CD4-positive, alpha-beta memory T cell (primary cell): ENCODE results near the gene EYS. TPM values are rescaled to one million over a fixed set of nuclear protein-coding genes. Genes with fewer than 3 reads are reported as not detected.

Experiments used
- CTCF ChIA-PET: fragments of 350-600 bp; sonication (Branson Sonifier 250); formaldehyde crosslinking; loops from one replicate; lab custom pipeline; 2021; ENCODE audit warnings: inconsistent platforms; ENCODE audit not compliant: partially characterized antibody; lab: Charles Lee
- POLR2A ChIA-PET: fragments of 350-600 bp; sonication (Branson Sonifier 250); formaldehyde crosslinking; loops from one replicate; lab custom pipeline; 2021; ENCODE audit not compliant: partially characterized antibody; lab: Charles Lee
- DNase-seq, 5 donors: peaks; one replicate each; pipeline versions ENCODE4 v3.0.0 to v3.0.0-alpha.2; 2020 to 2022; ENCODE audit warnings: mixed read lengths in 1 of 5
- H3K27ac ChIP-seq: one replicate; pipeline ENCODE4 v1.7.0; 2013; ENCODE audit warnings: low read depth, low read length
- H3K27me3 ChIP-seq: 2 replicates; pipeline ENCODE4 v1.7.0; 2013; ENCODE audit warnings: mild to moderate bottlenecking, low read length, moderate library complexity; ENCODE audit not compliant: insufficient read depth
- H3K36me3 ChIP-seq: 2 replicates; pipeline ENCODE4 v1.7.0; 2013; ENCODE audit warnings: mild to moderate bottlenecking, low read length, moderate library complexity; ENCODE audit not compliant: insufficient read depth
- H3K4me1 ChIP-seq: 2 replicates; pipeline ENCODE4 v1.7.0; 2013; ENCODE audit warnings: mild to moderate bottlenecking, low read length, moderate library complexity; ENCODE audit not compliant: insufficient read depth
- H3K4me3 ChIP-seq, 2 donors: one replicate each; pipeline ENCODE4 v1.7.0; 2013; ENCODE audit warnings: low read length in 2 of 2, mild to moderate bottlenecking in 1 of 2
- H3K9me3 ChIP-seq, 2 donors: one replicate each; pipeline ENCODE4 v1.7.0; 2013; ENCODE audit warnings: low read length in 2 of 2, control low read depth in 1 of 2; ENCODE audit not compliant: control insufficient read depth in 1 of 2
- H3K27ac Mint-ChIP-seq, 7 donors: one replicate each; pipeline ENCODE4 v1.8.0; 2020 to 2021; ENCODE audit warnings: mixed read lengths in 7 of 7, mild to moderate bottlenecking in 6 of 7, inconsistent platforms in 3 of 7, moderate library complexity in 3 of 7
- H3K27me3 Mint-ChIP-seq, 2 donors: one replicate each; pipeline ENCODE4 v1.8.0; 2020 to 2021; ENCODE audit warnings: mixed read lengths in 2 of 2
- H3K36me3 Mint-ChIP-seq, 2 donors: one replicate each; pipeline ENCODE4 v1.8.0; 2020 to 2021; ENCODE audit warnings: mixed read lengths in 2 of 2, inconsistent platforms in 1 of 2, mild to moderate bottlenecking in 1 of 2
- H3K4me1 Mint-ChIP-seq, 4 donors: one replicate each; pipeline ENCODE4 v1.8.0; 2020 to 2021; ENCODE audit warnings: mixed read lengths in 4 of 4, mild to moderate bottlenecking in 1 of 4
- H3K4me3 Mint-ChIP-seq, 8 donors: one replicate each; pipeline ENCODE4 v1.8.0; 2020 to 2021; ENCODE audit warnings: mixed read lengths in 8 of 8, mild to moderate bottlenecking in 7 of 8, moderate library complexity in 6 of 8, inconsistent platforms in 3 of 8
- H3K9me3 Mint-ChIP-seq, 8 donors: one replicate each; pipeline ENCODE4 v1.8.0; 2020 to 2021; ENCODE audit warnings: mixed read lengths in 8 of 8, mild to moderate bottlenecking in 5 of 8, inconsistent platforms in 3 of 8, moderate library complexity in 1 of 8
- intact Hi-C: fragments of 100-400 bp; cut with micrococcal nuclease; formaldehyde crosslinking; loops from one replicate; pipeline ENCODE4 v1.15.1; 2023
- polyA plus RNA-seq, 2 donors: library from polyadenylated mRNA; unstranded; fragments of 300-500 nt; fragmentation: Illumina TruSeq; gene quantifications; one replicate each; pipeline ENCODE4 v1.2.3, GENCODE V29; 2021
- total RNA-seq, 2 experiments: library from RNA; stranded (reverse); gene quantifications; one replicate each; pipeline ENCODE4 v1.2.3, GENCODE V29; 2021

The EYS gene
- total and polyA plus RNA-seq, 4 experiments from 2014 or later = 0.17 to 0.20 TPM; not detected in 2

GRCh38 chr6:63774961-63775360 is 1932.1 kb downstream of the EYS start:
- no peaks in the 10 kb centered on the region for H3K4me1 ChIP-seq
- intact Hi-C loops = no loop called here
- no peaks in the 10 kb centered on the region for H3K36me3 Mint-ChIP-seq
- no peak overlapping the region for H3K27ac ChIP-seq
- H3K27me3 Mint-ChIP-seq = peaks cover 4 to 14% of the 10 kb centered on the region in 2 donors
- H3K4me1 Mint-ChIP-seq = no peaks in the 10 kb centered on the region
- no peak overlapping the region for H3K27ac Mint-ChIP-seq
- ChIA-PET CTCF (interaction anchor here (0.8 to 2.5 kb wide), 2 partner anchors 10 to 177 kb away, joined by 3 to 10 read pairs; no protein-coding TSS in a partner anchor), POLR2A (no interaction called here)
- no peak for DNase-seq
- no peaks in the 10 kb centered on the region for H3K9me3 ChIP-seq
- H3K4me3 ChIP-seq = no peak overlapping the region
- no peaks in the 10 kb centered on the region for H3K36me3 ChIP-seq
- H3K9me3 Mint-ChIP-seq = peaks cover 0 to 5% (median under 1%) of the 10 kb centered on the region in 8 donors
- H3K27me3 ChIP-seq = no peaks in the 10 kb centered on the region
- H3K4me3 Mint-ChIP-seq = no peak overlapping the region

GRCh38 chr6:63773200-63773599 is 1933.8 kb downstream of the EYS start:
- Histone ChIP-seq H3K9me3 (no peaks in the 10 kb centered on the region), H3K4me3 (no peak overlapping the region), H3K4me1 (no peaks in the 10 kb centered on the region), H3K36me3 (no peaks in the 10 kb centered on the region), H3K27ac (no peak overlapping the region), H3K27me3 (no peaks in the 10 kb centered on the region)
- no peaks in the 10 kb centered on the region for H3K36me3 Mint-ChIP-seq
- no peak overlapping the region for H3K27ac Mint-ChIP-seq
- peaks cover 3 to 21% of the 10 kb centered on the region in 2 donors for H3K27me3 Mint-ChIP-seq
- H3K9me3 Mint-ChIP-seq = peaks cover 0 to 10% (median under 1%) of the 10 kb centered on the region in 8 donors
- CTCF ChIA-PET = interaction anchor here (0.9 to 2.8 kb wide), 3 partner anchors 11 to 175 kb away, joined by 6 to 10 read pairs (median 8); no protein-coding TSS in a partner anchor
- H3K4me1 Mint-ChIP-seq = no peaks in the 10 kb centered on the region
- intact Hi-C loops = no loop called here
- POLR2A ChIA-PET = no interaction called here
- no peak overlapping the region for H3K4me3 Mint-ChIP-seq
- no peak for DNase-seq

GRCh38 chr6:63765828-63766227 is 1941.2 kb downstream of the EYS start:
- no peaks in the 10 kb centered on the region for H3K4me1 Mint-ChIP-seq

GRCh38 chr6:63764318-63764916 is 1942.6 kb downstream of the EYS start:
- Mint-ChIP-seq H3K4me1 (no peaks in the 10 kb centered on the region), H3K4me3 (no peak overlapping the region), H3K27ac (no peak overlapping the region), H3K36me3 (no peaks in the 10 kb centered on the region), H3K9me3 (peaks cover 0 to 16% (median 9%) of the 10 kb centered on the region in 8 donors), H3K27me3 (peaks cover 6 to 14% of the 10 kb centered on the region in 2 donors)
- ChIA-PET POLR2A (interaction anchor here (0.9 to 1.0 kb wide), 2 partner anchors 129 to 166 kb away, joined by 3 read pairs; partner anchors contain the start of gene PHF3), CTCF (interaction anchor here (0.7 to 9.0 kb wide), 13 partner anchors 10 to 412 kb away, joined by 3 to 225 read pairs (median 3); partner anchors contain the start of gene PHF3)
- Histone ChIP-seq H3K9me3 (no peaks in the 10 kb centered on the region), H3K4me1 (no peaks in the 10 kb centered on the region), H3K27me3 (no peaks in the 10 kb centered on the region), H3K27ac (no peak overlapping the region), H3K4me3 (no peak overlapping the region), H3K36me3 (no peaks in the 10 kb centered on the region)
- peak in 4 of 5 donors; percentile 36 to 53 (median 44) for DNase-seq
- intact Hi-C loops = loop anchor here (1.0 to 10.0 kb wide), 4 partner anchors 166 to 412 kb away; no protein-coding TSS in a partner anchor

More at GRCh38 chr6:63765828-63766227, 1941.2 kb downstream of the EYS start:
- no peak overlapping the region for H3K4me3 Mint-ChIP-seq
- no peaks in the 10 kb centered on the region for H3K4me1 ChIP-seq
- H3K27ac Mint-ChIP-seq = no peak overlapping the region
- H3K27ac ChIP-seq = no peak overlapping the region
- no peaks in the 10 kb centered on the region for H3K36me3 ChIP-seq
- peaks cover 0 to 16% (median 9%) of the 10 kb centered on the region in 8 donors for H3K9me3 Mint-ChIP-seq
- H3K36me3 Mint-ChIP-seq = no peaks in the 10 kb centered on the region
- no peak overlapping the region for H3K4me3 ChIP-seq
- peaks cover 6 to 15% of the 10 kb centered on the region in 2 donors for H3K27me3 Mint-ChIP-seq
- intact Hi-C loops = loop anchor here (10.0 kb wide), 1 partner anchor 261 kb away; no protein-coding TSS in a partner anchor
- ChIA-PET POLR2A (no interaction called here), CTCF (interaction anchor here (9.0 kb wide), 1 partner anchor 167 kb away, joined by 225 read pairs; no protein-coding TSS in a partner anchor)
- H3K9me3 ChIP-seq = no peaks in the 10 kb centered on the region
- DNase-seq = no peak
- no peaks in the 10 kb centered on the region for H3K27me3 ChIP-seq

- Histone ChIP-seq H3K36me3 (no peaks in the 10 kb centered on the region), H3K9me3 (no peaks in the 10 kb centered on the region), H3K4me3 (no peak overlapping the region), H3K27ac (no peak overlapping the region), H3K27me3 (no peaks in the 10 kb centered on the region), H3K4me1 (no peaks in the 10 kb centered on the region)
- H3K36me3 Mint-ChIP-seq = peaks cover 12 to 19% of the 10 kb centered on the region in 2 donors
- H3K4me1 Mint-ChIP-seq = no peaks in the 10 kb centered on the region
- peaks cover 0 to 24% (median 21%) of the 10 kb centered on the region in 8 donors for H3K9me3 Mint-ChIP-seq
- H3K4me3 Mint-ChIP-seq = no peak overlapping the region
- ChIA-PET CTCF (interaction anchor here (0.9 to 9.0 kb wide), 2 partner anchors 161 to 167 kb away, joined by 4 to 225 read pairs; no protein-coding TSS in a partner anchor), POLR2A (interaction anchor here (0.6 kb wide), 1 partner anchor 162 kb away, joined by 3 read pairs; no protein-coding TSS in a partner anchor)
- peaks cover 0 to 3% of the 10 kb centered on the region in 2 donors for H3K27me3 Mint-ChIP-seq
- DNase-seq = no peak
- intact Hi-C loops = loop anchor here (10.0 kb wide), 1 partner anchor 255 kb away; no protein-coding TSS in a partner anchor
- no peak overlapping the region for H3K27ac Mint-ChIP-seq
Observed at GRCh38 chr6:63760199-63760598, 1946.8 kb downstream of the EYS start.

GRCh38 chr6:63759605-63760105 is 1947.4 kb downstream of the EYS start:
- H3K36me3 Mint-ChIP-seq = peaks cover 16 to 24% of the 10 kb centered on the region in 2 donors
- POLR2A ChIA-PET = no interaction called here
- DNase-seq = no peak
- H3K4me1 ChIP-seq = no peaks in the 10 kb centered on the region
- H3K27ac Mint-ChIP-seq = no peak overlapping the region
- H3K27me3 ChIP-seq = no peaks in the 10 kb centered on the region
- H3K27me3 Mint-ChIP-seq = peaks cover 0 to 3% of the 10 kb centered on the region in 2 donors
- no peak overlapping the region for H3K4me3 Mint-ChIP-seq
- peaks cover 0 to 29% (median 23%) of the 10 kb centered on the region in 8 donors for H3K9me3 Mint-ChIP-seq
- no peaks in the 10 kb centered on the region for H3K9me3 ChIP-seq
- no peaks in the 10 kb centered on the region for H3K4me1 Mint-ChIP-seq
- H3K27ac ChIP-seq = no peak overlapping the region
- H3K4me3 ChIP-seq = no peak overlapping the region
- intact Hi-C loops = loop anchor here (10.0 kb wide), 1 partner anchor 255 kb away; no protein-coding TSS in a partner anchor
- CTCF ChIA-PET = interaction anchor here (9.0 kb wide), 1 partner anchor 161 kb away, joined by 225 read pairs; no protein-coding TSS in a partner anchor
- no peaks in the 10 kb centered on the region for H3K36me3 ChIP-seq

- no peaks in the 10 kb centered on the region for H3K36me3 ChIP-seq
- DNase-seq = no peak
- Mint-ChIP-seq H3K36me3 (peaks cover 19 to 28% of the 10 kb centered on the region in 2 donors), H3K9me3 (peaks cover 0 to 30% (median 23%) of the 10 kb centered on the region in 8 donors), H3K27ac (no peak overlapping the region), H3K27me3 (peaks cover 0 to 2% of the 10 kb centered on the region in 2 donors), H3K4me1 (no peaks in the 10 kb centered on the region), H3K4me3 (no peak overlapping the region)
- H3K4me3 ChIP-seq = no peak overlapping the region
- ChIA-PET CTCF (interaction anchor here (1.3 kb wide), 1 partner anchor 159 kb away, joined by 8 read pairs; no protein-coding TSS in a partner anchor), POLR2A (no interaction called here)
- no peaks in the 10 kb centered on the region for H3K4me1 ChIP-seq
- H3K27ac ChIP-seq = no peak overlapping the region
- intact Hi-C loops = no loop called here
- no peaks in the 10 kb centered on the region for H3K27me3 ChIP-seq
- H3K9me3 ChIP-seq = no peaks in the 10 kb centered on the region
Observed at GRCh38 chr6:63757826-63758225, 1949.2 kb downstream of the EYS start.
